ENCODE results near the gene CC2D2A.

DNA sequence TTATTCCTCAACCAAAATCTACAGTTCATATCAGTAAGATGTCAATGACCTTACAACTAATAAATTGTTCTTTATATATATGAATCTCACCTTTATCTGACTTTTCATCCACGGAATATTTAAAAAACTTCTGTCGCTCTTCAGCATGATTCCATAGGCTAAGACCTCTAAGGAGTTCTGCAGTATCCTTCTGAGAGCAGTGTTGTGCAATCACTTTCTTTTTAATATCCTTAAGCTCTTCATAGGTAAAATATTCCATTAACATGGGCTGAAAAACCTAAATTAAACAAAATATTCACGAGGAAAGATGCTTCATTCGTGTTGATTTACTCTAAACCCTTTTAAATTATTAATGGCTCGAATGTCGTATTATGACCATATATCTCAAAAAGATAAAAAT lies 168.7 kb downstream of the CC2D2A start:
- TF ChIP-seq CREB1 (CRISPR knock-in tag; IDR thresholded peaks at IDR 0.05) (no peak), IRF2 (CRISPR knock-in tag; IDR thresholded peaks at IDR 0.05; ENCODE audit: borderline replicate concordance, low read depth) (no peak), NFYB (CRISPR knock-in tag; conservative IDR thresholded peaks at IDR 0.05; ENCODE audit: low read depth) (no peak), ATF1 (CRISPR knock-in tag; IDR thresholded peaks at IDR 0.05) (no peak), ZNF317 (CRISPR knock-in tag; IDR thresholded peaks at IDR 0.05; ENCODE audit: borderline replicate concordance, low read depth) (no peak), NR2C2 (CRISPR knock-in tag; IDR thresholded peaks at IDR 0.05) (no peak), GABPB1 (CRISPR knock-in tag; IDR thresholded peaks at IDR 0.05) (no peak), ZNF138 (CRISPR knock-in tag; conservative IDR thresholded peaks at IDR 0.05) (no peak), ZNF263 (CRISPR knock-in tag; IDR thresholded peaks at IDR 0.05; ENCODE audit: low read depth) (no peak), SP1 (CRISPR knock-in tag; conservative IDR thresholded peaks at IDR 0.05) (no peak)
- TF ChIP-seq, protein P1, sequence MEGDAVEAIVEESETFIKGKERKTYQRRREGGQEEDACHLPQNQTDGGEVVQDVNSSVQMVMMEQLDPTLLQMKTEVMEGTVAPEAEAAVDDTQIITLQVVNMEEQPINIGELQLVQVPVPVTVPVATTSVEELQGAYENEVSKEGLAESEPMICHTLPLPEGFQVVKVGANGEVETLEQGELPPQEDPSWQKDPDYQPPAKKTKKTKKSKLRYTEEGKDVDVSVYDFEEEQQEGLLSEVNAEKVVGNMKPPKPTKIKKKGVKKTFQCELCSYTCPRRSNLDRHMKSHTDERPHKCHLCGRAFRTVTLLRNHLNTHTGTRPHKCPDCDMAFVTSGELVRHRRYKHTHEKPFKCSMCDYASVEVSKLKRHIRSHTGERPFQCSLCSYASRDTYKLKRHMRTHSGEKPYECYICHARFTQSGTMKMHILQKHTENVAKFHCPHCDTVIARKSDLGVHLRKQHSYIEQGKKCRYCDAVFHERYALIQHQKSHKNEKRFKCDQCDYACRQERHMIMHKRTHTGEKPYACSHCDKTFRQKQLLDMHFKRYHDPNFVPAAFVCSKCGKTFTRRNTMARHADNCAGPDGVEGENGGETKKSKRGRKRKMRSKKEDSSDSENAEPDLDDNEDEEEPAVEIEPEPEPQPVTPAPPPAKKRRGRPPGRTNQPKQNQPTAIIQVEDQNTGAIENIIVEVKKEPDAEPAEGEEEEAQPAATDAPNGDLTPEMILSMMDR (IDR thresholded peaks at IDR 0.05) = no peak
- TF ChIP-seq, protein P2, sequence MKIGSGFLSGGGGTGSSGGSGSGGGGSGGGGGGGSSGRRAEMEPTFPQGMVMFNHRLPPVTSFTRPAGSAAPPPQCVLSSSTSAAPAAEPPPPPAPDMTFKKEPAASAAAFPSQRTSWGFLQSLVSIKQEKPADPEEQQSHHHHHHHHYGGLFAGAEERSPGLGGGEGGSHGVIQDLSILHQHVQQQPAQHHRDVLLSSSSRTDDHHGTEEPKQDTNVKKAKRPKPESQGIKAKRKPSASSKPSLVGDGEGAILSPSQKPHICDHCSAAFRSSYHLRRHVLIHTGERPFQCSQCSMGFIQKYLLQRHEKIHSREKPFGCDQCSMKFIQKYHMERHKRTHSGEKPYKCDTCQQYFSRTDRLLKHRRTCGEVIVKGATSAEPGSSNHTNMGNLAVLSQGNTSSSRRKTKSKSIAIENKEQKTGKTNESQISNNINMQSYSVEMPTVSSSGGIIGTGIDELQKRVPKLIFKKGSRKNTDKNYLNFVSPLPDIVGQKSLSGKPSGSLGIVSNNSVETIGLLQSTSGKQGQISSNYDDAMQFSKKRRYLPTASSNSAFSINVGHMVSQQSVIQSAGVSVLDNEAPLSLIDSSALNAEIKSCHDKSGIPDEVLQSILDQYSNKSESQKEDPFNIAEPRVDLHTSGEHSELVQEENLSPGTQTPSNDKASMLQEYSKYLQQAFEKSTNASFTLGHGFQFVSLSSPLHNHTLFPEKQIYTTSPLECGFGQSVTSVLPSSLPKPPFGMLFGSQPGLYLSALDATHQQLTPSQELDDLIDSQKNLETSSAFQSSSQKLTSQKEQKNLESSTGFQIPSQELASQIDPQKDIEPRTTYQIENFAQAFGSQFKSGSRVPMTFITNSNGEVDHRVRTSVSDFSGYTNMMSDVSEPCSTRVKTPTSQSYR (CRISPR knock-in tag; IDR thresholded peaks at IDR 0.05) = no peak
- TF ChIP-seq, protein P3, sequence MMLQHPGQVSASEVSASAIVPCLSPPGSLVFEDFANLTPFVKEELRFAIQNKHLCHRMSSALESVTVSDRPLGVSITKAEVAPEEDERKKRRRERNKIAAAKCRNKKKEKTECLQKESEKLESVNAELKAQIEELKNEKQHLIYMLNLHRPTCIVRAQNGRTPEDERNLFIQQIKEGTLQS (CRISPR knock-in tag; conservative IDR thresholded peaks at IDR 0.05) = no peak

Measured in WTC11 (cell line).